ENCODE measurements around the gene CPVL. TPM values are rescaled to one million over a fixed set of nuclear protein-coding genes. Genes with fewer than 3 reads are reported as not detected.

Gene CPVL
- total and polyA plus RNA-seq, 2 experiments from 2014 or later = 30.6 to 95.2 TPM

GRCh38 chr7:29075606-29076005 lies 70.7 kb downstream of the CPVL start:
- no peak for DNase-seq (ENCODE audit: low read depth in 1 of 2, low spot score in 1 of 2)
- TF ChIP-seq CTCF (IDR thresholded peaks at IDR 0.05; ENCODE audit: low read depth, low read length) = no peak
- Histone ChIP-seq H3K4me1 (ENCODE audit: low read depth) (no peaks in the 10 kb centered on the region), H3K9me3 (ENCODE audit: low read depth) (no peaks in the 10 kb centered on the region), H3K27ac (no peak overlapping the region), H3K36me3 (no peaks in the 10 kb centered on the region), H3K4me3 (no peak overlapping the region), H3K27me3 (no peaks in the 10 kb centered on the region)

- H3K27ac ChIP-seq = no peak overlapping the region
- no peak for TF ChIP-seq CTCF (IDR thresholded peaks at IDR 0.05; ENCODE audit: low read depth, low read length)
These were observed 75.0 kb downstream of the CPVL start for GRCh38 chr7:29071203-29071874.

GRCh38 chr7:29066641-29067040 lies 79.7 kb downstream of the CPVL start:
- TF ChIP-seq CTCF (IDR thresholded peaks at IDR 0.05; ENCODE audit: low read depth, low read length) = no peak
- H3K9me3 ChIP-seq (ENCODE audit: low read depth) = no peaks in the 10 kb centered on the region
- H3K4me1 ChIP-seq (ENCODE audit: low read depth) = no peaks in the 10 kb centered on the region
- H3K36me3 ChIP-seq = no peaks in the 10 kb centered on the region
- no peaks in the 10 kb centered on the region for H3K27me3 ChIP-seq
- H3K27ac ChIP-seq = no peak overlapping the region
- H3K4me3 ChIP-seq = no peak overlapping the region
- DNase-seq (ENCODE audit: low read depth in 1 of 2, low spot score in 1 of 2) = no peak

More at GRCh38 chr7:29071203-29071874, 75.0 kb downstream of the CPVL start:
- Histone ChIP-seq H3K4me1 (ENCODE audit: low read depth) (no peaks in the 10 kb centered on the region), H3K36me3 (no peaks in the 10 kb centered on the region), H3K4me3 (no peak overlapping the region), H3K9me3 (ENCODE audit: low read depth) (no peaks in the 10 kb centered on the region), H3K27me3 (no peaks in the 10 kb centered on the region)
- no peak for DNase-seq (ENCODE audit: low read depth in 1 of 2, low spot score in 1 of 2)

GRCh38 chr7:29065181-29065857 lies 81.0 kb downstream of the CPVL start:
- H3K4me1 ChIP-seq (ENCODE audit: low read depth) = no peaks in the 10 kb centered on the region
- H3K27ac ChIP-seq = no peak overlapping the region
- no peaks in the 10 kb centered on the region for H3K9me3 ChIP-seq (ENCODE audit: low read depth)
- TF ChIP-seq CTCF (IDR thresholded peaks at IDR 0.05; ENCODE audit: low read depth, low read length) = no peak
- H3K4me3 ChIP-seq = no peak overlapping the region
- H3K36me3 ChIP-seq = no peaks in the 10 kb centered on the region
- H3K27me3 ChIP-seq = no peaks in the 10 kb centered on the region
- no peak for DNase-seq (ENCODE audit: low read depth in 1 of 2, low spot score in 1 of 2)

- no peaks in the 10 kb centered on the region for H3K4me1 ChIP-seq (ENCODE audit: low read depth)
- H3K27ac ChIP-seq = no peak overlapping the region
- H3K36me3 ChIP-seq = no peaks in the 10 kb centered on the region
- H3K9me3 ChIP-seq (ENCODE audit: low read depth) = no peaks in the 10 kb centered on the region
- TF ChIP-seq CTCF (IDR thresholded peaks at IDR 0.05; ENCODE audit: low read depth, low read length) = no peak
- no peaks in the 10 kb centered on the region for H3K27me3 ChIP-seq
- DNase-seq (ENCODE audit: low read depth in 1 of 2, low spot score in 1 of 2) = no peak
- no peak overlapping the region for H3K4me3 ChIP-seq
These were observed 82.5 kb downstream of the CPVL start for GRCh38 chr7:29063872-29064271.

All from cardiac muscle cell (in vitro differentiated cells and primary cell).